Stimulated activated CD4-positive, alpha-beta T cell treated with anti-CD3 and anti-CD28 coated beads, TNF-alpha, amount 100 ng/mL, for 1 hour (primary cell): ENCODE measurements around the gene MARCHF2.

Source experiments
- DNase-seq, 3 donors: peaks; one replicate each; pipeline ENCODE4 v3.0.0-alpha.2; 2020; ENCODE audit warnings: low read depth in 3 of 3, low spot score in 1 of 3

The MARCHF2 gene

DNA sequence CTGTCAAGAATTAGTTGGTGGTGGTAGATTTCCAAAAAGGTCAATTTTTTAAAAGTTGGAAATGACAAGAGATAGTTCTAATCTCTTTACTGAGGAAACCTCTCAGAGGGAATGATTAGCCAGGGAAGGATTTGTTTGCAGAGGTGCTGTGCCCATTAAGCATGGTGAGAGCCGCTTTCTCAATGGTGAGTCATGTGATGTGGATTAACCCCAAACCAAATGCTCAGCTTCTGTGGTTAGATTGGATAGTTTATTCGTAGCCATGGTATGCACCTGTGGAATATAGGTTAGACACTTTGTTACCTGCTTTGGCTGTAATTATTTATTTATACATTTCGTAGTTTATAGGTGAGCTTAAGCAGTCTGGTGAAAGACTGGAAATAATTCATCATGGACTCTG, 38.8 kb downstream of the MARCHF2 start:
- DNase-seq, result no peak

DNA sequence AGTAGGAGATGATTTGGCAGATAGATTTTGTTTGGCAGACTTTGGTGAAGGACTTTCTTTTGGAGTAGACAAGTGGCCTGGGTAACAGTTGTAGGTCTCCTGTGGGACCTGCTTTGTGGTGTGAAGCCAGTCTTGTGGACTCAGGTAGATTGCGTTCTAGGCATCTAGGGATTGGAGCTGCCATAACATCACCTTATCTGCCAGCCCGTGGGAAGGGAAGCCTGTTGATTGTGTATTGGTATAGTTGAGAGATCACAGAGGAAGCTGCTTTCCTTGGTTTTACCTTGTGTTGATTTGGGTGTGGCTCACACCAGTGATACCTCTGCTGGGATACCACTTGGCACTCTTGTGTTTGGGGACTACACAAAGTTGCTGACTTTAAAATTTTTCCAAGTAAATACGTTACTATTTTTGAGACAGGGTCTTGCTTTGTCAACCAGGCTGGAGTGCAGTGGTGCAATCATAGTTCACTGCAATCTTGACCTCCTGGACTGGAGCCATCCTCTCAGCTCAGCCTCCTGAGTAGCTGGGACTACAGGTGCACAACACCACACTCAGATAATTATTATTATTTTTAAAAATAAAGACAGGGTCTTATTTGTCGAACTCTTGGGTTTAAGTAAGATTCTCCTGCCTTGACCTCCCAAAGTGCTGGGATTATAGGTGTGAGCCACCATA, 39.5 kb downstream of the MARCHF2 start:
- no peak for DNase-seq

DNA sequence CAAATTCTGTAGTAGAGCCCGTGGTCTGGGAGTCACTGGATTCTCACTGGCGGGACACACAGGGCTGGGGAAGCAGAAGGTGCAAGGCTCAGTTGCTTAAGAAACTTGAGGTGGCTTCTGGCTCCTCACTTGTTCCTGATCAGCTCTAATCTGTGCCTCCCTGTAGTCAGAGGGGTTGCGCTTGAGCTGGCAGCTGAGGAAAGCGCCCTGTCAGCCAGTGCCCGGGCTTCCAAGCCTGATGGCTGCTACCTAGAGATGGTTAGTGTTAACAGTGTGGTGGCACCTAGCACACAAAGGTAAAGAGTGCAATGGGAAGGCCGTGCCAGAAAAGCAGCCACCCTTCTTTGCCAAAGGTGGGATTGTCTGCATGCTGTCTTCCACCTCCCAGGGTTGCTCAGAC, 40.5 kb downstream of the MARCHF2 start:
- no peak for DNase-seq

DNA sequence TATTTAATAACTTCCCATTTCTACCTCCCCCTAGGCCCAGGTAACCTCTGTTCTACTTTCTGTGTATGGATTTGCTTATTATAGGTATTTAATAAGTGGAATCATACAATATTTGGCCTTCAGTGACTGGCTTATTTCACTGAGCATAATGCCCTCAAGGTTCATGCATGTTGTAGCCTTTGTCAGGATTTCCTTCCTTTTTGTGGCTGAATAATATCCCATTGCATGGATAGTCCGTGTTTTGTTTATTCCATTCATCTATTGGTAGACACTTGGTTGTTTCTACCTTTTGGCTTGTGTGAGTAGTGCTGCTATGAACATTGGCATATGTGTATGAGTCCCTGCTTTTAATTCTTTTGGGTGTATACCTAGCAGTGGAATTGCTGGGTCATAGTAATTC, 41.1 kb downstream of the MARCHF2 start:
- no peak for DNase-seq

DNA sequence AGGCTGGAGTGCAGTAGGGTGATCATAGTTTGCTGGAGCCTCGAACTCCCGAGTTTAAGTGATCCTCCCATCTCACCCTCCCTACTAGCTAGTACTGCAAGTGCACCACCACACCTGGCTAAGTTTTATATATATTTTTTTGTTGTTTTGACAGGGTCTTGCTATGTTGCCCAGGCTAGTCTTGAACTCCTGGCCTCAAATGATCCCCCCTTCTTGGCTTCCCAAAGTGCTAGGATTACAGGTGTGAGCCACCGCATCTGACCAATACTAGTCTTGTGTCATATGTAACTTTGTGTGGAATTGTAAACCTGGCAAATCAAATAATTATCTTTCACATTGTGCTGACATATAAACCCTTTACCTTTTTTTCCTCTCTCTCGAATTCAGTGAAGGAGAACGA, 41.9 kb downstream of the MARCHF2 start:
- no peak for DNase-seq

DNA sequence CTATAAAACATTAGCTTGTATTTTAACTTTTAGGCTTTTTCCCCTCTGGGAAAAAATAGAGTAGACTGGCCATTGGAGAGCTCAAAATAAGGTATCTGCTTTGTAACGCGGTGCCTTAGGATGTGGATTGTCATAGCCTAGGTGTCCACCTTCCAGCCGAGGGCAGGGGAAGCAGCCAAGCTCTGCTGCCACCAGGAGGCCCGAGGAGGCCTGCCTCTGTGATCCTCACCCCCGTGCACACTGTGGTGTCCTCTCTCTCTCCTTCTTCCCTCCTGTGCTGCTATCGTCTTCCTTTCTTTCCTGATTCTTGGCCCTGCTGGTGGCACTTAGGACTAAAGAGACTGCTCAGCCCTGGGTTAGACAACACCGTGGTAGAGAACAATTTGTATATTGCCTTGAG, 43.0 kb downstream of the MARCHF2 start:
- DNase-seq, result no peak

DNA sequence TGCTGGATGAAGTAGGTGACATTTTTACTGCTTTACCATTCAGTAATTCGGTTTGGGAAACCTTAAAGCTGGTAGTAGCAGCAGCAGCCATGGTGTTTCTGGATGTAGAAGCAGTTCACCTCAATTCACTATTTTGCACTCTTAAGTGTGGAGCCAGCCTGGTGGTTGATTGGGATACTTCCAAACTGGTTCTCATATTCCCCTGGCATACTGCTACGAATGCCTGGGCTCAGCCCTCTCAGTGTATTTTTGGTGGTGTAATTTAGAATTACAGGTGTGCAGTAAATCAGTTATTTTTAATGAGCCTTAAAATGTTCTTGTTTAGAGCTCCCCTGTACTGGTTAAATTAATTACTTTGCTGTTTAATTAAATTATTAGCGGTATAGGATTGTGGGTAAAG, 44.1 kb downstream of the MARCHF2 start:
- no peak for DNase-seq

DNA sequence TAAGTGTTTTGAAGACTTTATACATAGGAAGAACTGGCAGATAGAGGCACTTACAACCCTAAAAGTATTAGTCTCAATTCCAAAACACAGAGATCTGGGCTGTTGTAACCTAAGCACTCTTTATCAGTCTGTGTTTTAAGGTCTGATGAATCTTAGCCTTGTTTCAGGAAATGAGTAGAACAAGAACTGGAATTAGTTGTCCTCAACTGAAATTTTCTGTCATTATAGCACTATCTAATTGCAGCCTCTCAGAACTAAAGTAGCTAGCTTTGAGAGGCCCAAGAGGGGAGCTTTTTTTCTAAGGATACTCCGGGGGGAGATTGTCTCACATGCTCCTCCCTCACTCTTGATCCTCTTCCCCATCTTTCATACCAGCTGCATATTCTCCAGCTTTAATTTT, 44.7 kb downstream of the MARCHF2 start:
- DNase-seq, result no peak

DNA sequence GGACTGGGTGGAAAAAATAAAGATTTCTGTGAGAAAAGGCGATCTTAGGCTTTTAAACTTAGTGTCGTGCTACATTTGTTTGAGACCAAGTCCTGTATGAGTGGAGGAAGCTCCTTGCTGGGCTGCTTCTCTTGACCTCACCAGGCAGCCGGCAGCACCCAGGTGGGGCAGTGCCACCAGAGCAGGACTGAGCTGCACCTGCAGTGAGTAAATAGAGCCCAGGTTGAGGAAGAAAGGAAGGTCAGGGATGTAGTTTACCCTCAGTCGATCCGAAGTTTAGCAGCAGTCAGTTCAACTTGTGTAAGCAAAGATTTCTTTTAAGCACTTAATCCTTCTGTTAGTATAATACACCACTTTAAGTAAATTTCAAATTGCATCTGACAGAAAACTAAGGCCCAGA, 45.3 kb downstream of the MARCHF2 start:
- no peak for DNase-seq

DNA sequence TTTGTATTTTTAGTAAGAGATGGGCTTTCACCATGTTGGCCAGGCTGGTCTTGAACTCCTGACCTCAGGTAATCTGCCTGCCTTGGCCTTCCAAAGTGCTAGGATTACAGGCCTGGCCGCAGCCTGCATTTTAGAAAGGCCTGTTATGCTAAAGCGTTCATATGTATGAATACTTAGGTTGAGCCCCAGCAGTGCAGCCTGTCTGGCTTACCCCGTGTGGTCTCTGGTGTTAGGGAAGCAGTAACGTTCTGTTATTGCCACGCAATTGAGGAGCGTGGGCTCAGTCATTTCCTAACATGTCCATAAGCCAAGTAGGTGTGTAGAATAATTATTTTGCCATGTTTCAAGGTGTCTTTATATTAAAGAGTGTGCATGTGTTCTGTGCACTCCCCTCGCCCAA, 46.0 kb downstream of the MARCHF2 start:
- no peak for DNase-seq

DNA sequence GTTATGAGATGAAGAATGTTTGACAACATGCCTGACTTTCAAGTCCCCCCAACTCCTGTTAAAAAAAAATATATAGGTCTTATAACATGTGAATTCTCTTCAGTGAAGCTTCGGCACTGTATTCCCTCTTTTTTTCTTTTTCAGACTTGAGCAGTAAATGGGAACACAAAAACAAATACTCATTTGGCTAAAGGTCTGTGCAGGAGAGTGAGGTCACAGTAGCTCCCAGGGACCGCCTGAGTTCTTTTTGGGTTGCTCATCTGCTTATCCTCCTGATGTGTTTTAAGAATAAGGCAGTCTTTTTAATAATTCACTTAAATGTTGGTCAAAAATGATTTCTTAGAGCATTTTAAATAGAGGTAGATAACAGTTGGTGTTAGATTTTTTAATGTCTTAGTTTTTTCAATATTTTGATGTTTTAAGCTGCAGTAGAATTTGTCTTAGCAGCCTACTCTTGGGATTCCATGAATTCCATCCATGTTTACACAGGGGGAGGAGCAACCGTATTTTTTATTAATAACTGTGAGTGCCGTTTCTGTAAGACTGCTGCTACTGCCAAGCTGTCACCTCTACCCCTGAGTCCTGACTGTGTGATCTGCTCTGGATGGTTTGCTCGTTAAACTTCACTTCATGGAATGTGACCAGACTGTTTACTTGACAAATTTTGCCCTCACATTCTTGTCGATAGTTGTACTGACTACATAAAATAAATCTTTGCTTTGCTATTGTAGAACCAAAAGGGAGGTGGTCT, 46.6 kb downstream of the MARCHF2 start:
- DNase-seq, result no peak

DNA sequence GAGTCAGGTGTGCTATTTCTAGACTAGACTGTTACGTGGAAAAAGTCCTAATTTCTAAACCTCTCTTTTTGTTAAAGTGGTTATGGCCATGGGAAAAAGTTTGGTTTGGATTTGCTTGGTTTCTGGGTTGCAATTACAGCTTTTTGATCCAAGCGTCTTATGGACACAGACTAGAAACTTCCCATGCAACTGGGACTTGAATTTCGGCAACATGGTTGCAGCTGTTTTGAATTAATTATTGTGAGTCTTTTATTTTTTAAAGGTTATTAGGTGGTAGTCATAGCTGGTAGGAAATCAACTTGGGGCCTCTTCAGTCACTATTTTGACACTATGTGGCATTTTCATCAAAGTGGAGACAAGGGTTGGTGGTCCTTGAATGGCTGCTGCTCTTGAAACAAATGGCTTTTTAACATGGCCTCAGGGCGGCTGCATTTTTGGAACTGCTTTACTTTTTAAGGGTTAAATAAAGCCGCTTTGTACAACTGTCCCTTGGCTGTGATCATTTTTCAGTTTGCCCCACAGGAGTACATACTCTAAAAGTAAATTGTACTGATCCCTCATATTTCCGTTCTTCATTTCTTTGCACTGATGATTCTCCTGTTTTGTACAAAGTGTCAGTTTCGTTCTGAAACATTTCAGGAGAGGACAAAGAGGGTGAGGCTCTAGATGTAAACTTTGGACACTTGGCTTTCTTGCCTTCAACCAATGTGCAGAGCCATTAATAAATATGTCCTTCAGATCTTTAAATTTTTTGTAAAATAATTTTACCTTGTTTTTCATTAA, 47.6 kb downstream of the MARCHF2 start:
- no peak for DNase-seq

DNA sequence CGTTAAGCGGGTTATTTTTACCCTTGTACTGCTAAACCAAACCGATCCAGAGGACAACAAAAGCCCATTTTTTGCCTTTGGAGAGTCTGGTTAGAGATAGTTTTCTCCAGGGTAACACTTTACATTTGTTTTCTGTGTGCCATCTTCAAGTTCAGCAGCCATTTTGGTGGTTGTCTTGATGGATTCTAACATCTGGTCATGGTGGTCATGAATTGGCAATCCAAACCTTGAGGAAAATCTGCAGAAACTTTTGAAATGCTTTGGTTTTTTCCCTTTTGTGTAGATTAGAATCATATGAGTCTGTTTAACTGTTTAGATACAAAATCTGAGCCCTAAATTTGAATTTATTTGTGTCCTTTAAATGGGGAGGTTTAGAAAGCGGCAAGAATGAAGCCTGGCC, 48.3 kb downstream of the MARCHF2 start:
- no peak for DNase-seq

DNA sequence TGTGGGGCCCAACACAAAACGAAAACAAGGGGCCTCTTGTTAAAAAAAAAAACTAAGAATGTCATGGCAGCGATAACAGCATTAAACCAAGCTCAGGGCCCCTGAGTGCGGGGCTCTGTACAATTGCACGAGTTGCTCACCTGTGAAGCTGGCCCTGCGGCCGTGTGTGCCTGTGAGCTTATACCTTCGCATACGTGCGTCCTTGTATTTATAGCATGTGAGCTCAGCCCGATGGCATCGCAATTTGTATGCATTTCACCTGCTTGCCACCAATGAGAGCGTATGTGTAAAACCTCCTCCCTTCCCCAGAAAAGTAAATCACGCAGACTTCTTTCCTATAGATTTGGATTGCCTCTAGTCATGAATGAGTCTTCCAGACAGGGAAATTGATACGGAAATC, 48.8 kb downstream of the MARCHF2 start:
- DNase-seq, result no peak

DNA sequence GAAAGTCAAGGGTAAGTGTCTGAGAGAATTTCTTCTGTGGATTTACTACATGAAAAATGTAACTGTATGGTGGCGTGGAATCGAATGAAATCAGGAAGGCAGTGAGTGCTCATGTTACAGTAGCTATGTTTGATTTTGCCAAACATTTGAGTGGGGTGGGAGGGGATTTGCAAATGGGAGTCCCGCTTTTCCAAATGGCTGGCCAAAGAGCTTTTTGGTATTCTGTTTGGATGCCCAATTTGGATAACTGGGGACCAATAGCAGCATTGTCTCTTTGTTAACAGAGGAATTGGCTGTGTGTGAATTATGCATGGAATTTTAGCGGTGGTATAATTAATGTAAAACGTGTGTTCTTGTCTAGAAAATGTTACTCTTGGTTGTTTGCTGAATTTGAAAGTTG, 49.5 kb downstream of the MARCHF2 start:
- DNase-seq, result no peak

DNA sequence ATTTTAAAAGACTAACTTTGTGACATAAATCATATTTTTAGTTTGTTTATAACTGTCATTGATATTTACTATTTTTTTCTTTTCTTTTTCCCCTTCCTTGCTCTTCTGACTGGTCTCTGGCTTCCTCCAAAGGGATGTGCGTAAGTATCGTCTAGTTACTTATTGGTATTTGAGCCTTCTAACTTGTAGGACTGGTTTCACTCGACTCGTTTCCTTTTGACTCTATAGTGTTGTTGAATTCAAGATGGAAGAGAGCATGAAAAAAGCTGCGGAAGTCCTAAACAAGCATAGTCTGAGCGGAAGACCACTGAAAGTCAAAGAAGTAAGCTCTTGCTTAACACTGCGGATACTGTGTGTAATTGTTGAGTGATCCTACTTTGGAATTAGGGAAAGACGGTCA, 50.3 kb downstream of the MARCHF2 start:
- DNase-seq, result no peak

DNA sequence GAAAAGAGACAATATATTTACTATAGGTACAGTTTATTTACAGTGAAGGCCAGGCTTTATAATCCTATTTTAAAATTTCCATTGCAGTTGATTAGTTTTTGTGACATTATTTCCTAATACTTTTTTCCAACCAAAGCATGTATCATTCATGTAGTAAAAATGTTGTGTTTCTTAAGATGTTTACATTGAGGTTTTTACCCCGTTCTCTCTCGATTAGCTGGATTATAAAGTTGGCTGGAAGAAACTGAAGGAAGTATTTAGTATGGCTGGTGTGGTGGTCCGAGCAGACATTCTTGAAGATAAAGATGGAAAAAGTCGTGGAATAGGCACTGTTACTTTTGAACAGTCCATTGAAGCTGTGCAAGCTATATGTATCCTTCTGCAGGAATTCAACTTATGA, 52.9 kb downstream of the MARCHF2 start:
- no peak for DNase-seq

DNA sequence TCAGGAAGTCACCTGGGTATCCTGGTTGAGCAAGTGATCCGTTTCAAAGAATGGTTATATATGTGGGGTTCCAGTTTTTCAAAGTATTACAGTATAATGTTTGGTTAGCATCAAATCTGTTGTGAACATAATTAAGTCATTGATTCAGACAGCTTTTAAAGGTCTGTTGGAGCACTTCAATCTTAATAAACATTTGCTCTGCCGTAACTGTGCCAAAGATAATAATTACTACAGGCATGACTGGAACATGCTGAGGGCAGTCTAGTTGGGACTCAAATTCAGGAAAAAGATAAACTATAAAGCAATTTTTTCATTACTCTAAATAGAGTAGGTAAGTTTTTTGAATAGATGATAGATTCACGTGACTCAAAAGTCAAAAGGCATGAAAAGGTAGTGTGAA, 55.0 kb downstream of the MARCHF2 start:
- DNase-seq, result no peak

DNA sequence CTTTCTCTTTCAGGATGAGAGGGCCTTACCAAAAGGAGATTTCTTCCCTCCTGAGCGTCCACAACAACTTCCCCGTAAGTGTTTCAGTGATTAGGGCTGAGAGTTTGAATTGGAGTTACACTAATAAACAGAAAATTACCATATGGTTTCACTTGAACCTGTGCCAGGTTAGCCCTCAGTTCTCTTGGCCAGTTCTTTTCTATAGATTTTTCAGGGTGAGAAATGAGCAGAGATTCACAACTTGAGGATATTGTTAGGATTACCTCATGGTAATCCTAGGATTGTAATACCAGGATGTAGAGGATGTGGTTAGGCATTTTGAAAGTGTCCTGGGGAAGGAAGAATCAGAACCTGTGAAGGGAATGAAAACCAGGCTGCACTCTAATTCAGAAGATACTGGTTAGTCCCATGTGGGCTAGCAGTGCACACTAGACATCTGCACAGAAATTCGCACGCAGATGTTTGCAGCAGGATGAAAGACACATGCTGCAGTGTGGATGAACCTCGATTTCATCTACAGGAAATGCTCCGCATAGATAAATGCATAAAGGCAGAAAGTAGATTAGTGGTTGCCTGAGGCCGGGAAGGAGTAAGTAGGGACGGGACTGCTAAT, 55.8 kb downstream of the MARCHF2 start:
- DNase-seq, result no peak

DNA sequence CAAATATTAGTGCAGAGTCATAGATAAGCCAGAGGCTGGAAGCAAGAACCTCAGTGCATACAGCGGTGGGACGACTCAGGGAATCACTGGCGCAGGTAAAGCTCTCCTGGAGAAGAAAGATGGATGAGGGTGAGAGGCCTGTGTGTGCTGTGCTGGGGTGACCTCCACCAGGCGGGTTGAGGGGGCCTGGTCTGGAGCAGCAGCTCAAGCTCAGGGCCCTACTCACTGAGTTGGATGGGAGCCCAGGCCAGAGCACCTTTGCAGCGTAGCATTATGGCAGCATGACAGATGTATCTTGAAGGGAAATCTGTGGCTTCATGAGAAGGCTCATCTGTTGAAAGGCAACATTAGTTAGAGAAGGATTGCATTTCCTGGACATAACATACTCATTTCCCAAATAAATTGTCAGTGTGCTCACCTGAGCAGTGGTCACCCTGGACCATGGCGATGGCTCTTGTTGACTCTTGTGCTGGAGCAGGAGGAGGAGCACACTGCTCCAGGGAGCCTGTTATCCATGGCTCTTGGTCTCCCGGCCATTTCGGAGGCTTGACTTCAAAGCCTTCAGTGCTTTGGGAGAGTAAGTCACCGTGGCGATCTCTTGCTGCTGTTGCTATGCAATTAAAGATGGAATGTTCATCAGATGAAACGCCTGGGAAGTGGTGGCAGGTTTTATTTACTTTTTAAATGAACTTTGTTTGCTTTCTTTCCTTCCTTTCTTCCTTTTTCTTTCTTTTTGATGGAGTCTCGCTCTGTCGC, 56.7 kb downstream of the MARCHF2 start:
- DNase-seq, result no peak
